Loucy (cell line): ENCODE measurements around the gene FLT1.

ENCODE experiments used
- H2AFZ ChIP-seq: fragments of 200-600 bp; sonication (generic); 2 replicates; pipeline ENCODE4 v1.6.0; 2016; ENCODE audit warnings: antibody characterized with exemption, mild to moderate bottlenecking, low read length, moderate library complexity
- H3F3A ChIP-seq: fragments of 200-600 bp; 2 replicates; pipeline ENCODE4 v1.6.0; 2016; ENCODE audit warnings: antibody characterized with exemption, low read depth, mild to moderate bottlenecking
- H3K27me3 ChIP-seq: fragments of 200-600 bp; sonication (generic); 2 replicates; pipeline ENCODE4 v1.6.1; 2014; ENCODE audit warnings: low read length, mild to moderate bottlenecking; ENCODE audit not compliant: insufficient read depth, poor library complexity, severe bottlenecking
- H3K36me3 ChIP-seq: fragments of 200-600 bp; sonication (generic); 2 replicates; pipeline ENCODE4 v1.6.1; 2016; ENCODE audit warnings: low read length; ENCODE audit not compliant: insufficient read depth
- H3K4me1 ChIP-seq: fragments of 200-600 bp; sonication (generic); 2 replicates; pipeline ENCODE4 v1.5.1; 2014; ENCODE audit warnings: low read length, mild to moderate bottlenecking; ENCODE audit not compliant: insufficient read depth, poor library complexity, severe bottlenecking
- H3K4me2 ChIP-seq: fragments of 200-600 bp; sonication (generic); 2 replicates; pipeline ENCODE4 v1.6.0; 2014; ENCODE audit warnings: antibody characterized with exemption, low read length, low read depth, mild to moderate bottlenecking; ENCODE audit not compliant: poor library complexity, severe bottlenecking
- H3K4me3 ChIP-seq: fragments of 200-600 bp; sonication (generic); 2 replicates; pipeline ENCODE4 v1.5.1; 2014; ENCODE audit warnings: low read length, mild to moderate bottlenecking, mixed read lengths; ENCODE audit not compliant: poor library complexity, severe bottlenecking
- H3K79me2 ChIP-seq: fragments of 200-600 bp; sonication (generic); 2 replicates; pipeline ENCODE4 v1.6.1; 2014; ENCODE audit warnings: low read length; ENCODE audit not compliant: insufficient read depth
- H3K9ac ChIP-seq: fragments of 200-600 bp; sonication (generic); 2 replicates; pipeline ENCODE4 v1.6.0; 2014; ENCODE audit warnings: mild to moderate bottlenecking, low read depth, low read length, moderate library complexity; ENCODE audit not compliant: poor library complexity, severe bottlenecking
- H3K9me2 ChIP-seq: fragments of 200-600 bp; sonication (generic); replicated peaks from 2 replicates; pipeline ENCODE4 v1.6.1; 2016; ENCODE audit warnings: low read depth, low read length, mixed read lengths
- H3K9me3 ChIP-seq: fragments of 200-600 bp; sonication (generic); 2 replicates; pipeline ENCODE4 v1.6.1; 2014; ENCODE audit warnings: mild to moderate bottlenecking, antibody characterized with exemption, low read length, low read depth; ENCODE audit not compliant: insufficient read depth
- H4K20me1 ChIP-seq: fragments of 200-600 bp; sonication (generic); 2 replicates; pipeline ENCODE4 v1.6.0; 2014; ENCODE audit warnings: antibody characterized with exemption, low read length, mild to moderate bottlenecking; ENCODE audit not compliant: insufficient read depth, poor library complexity, severe bottlenecking
- CTCF ChIP-seq: fragments of 200-600 bp; sonication (generic); conservative IDR thresholded peaks from 2 replicates; pipeline ENCODE4 v1.5.1; 2014; ENCODE audit warnings: mild to moderate bottlenecking, antibody characterized with exemption, low read length
- EZH2phosphoT487 ChIP-seq: fragments of 200-600 bp; IDR thresholded peaks from 2 replicates; pipeline ENCODE4 v1.6.1; 2018; ENCODE audit warnings: antibody characterized with exemption, mild to moderate bottlenecking, moderate library complexity, borderline replicate concordance

The FLT1 gene

GRCh38 chr13:28471421-28471820, 23.5 kb downstream of the FLT1 start:
- H3K4me2 ChIP-seq = no peak overlapping the region

DNA sequence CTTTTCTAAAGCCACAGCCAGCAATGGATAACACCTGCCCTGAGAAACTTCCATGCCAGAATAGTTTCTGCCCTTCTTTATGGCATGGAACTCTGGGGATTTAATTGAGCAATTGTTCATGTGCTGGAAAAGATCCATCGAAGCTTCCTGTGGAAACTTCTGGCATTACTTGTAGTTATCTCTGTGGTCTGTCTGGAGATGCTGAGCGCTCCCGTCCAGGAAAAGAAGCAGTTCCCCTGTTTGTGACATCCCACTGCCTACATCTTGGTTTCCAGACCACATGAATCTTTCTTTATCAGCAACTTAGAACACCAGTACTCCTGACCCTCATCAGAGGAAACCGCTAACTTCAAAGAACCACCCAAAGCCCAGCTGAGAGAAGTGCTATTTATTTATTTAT, 24.6 kb downstream of the FLT1 start:
- H3K79me2 ChIP-seq = peaks cover 67% of the 10 kb centered on the region
- no peak overlapping the region for H3K9ac ChIP-seq
- H3K9me2 ChIP-seq = no peaks in the 10 kb centered on the region
- no peak for TF ChIP-seq CTCF
- no peak for TF ChIP-seq EZH2phosphoT487
- H3K27me3 ChIP-seq = no peaks in the 10 kb centered on the region
- H3K36me3 ChIP-seq = peaks cover 42% of the 10 kb centered on the region
- no peak overlapping the region for H3K4me2 ChIP-seq
- no peak overlapping the region for H3K4me3 ChIP-seq
- H3K4me1 ChIP-seq = peaks cover 44% of the 10 kb centered on the region
- no peak overlapping the region for H2AFZ ChIP-seq
- peaks cover 37% of the 10 kb centered on the region for H4K20me1 ChIP-seq
- H3K9me3 ChIP-seq = no peaks in the 10 kb centered on the region
- no peaks in the 10 kb centered on the region; the same call in 1 of the 2 replicates for H3F3A ChIP-seq

More at GRCh38 chr13:28471421-28471820, 23.5 kb downstream of the FLT1 start:
- Histone ChIP-seq H3K9me2 (no peaks in the 10 kb centered on the region), H3K9ac (no peak overlapping the region), H3K4me1 (peaks cover 52% of the 10 kb centered on the region), H3K27me3 (no peaks in the 10 kb centered on the region), H2AFZ (no peak overlapping the region), H3K4me3 (no peak overlapping the region), H4K20me1 (peaks cover 48% of the 10 kb centered on the region), H3K79me2 (peaks cover 78% of the 10 kb centered on the region), H3F3A (no peaks in the 10 kb centered on the region; the same call in 1 of the 2 replicates), H3K36me3 (peaks cover 30% of the 10 kb centered on the region; the same call in 1 of the 2 replicates), H3K9me3 (no peaks in the 10 kb centered on the region)
- TF ChIP-seq CTCF = no peak
- TF ChIP-seq EZH2phosphoT487 = no peak

GRCh38 chr13:28469316-28469715, 25.6 kb downstream of the FLT1 start:
- Histone ChIP-seq H3K79me2 (peaks cover 58% of the 10 kb centered on the region), H3K27me3 (no peaks in the 10 kb centered on the region), H2AFZ (no peak overlapping the region), H3K9ac (no peak overlapping the region), H3K36me3 (peaks cover 52% of the 10 kb centered on the region), H3K9me3 (no peaks in the 10 kb centered on the region), H3K4me3 (no peak overlapping the region), H3F3A (no peaks in the 10 kb centered on the region), H3K4me1 (peaks cover 41% of the 10 kb centered on the region), H3K9me2 (no peaks in the 10 kb centered on the region), H3K4me2 (no peak overlapping the region), H4K20me1 (peaks cover 27% of the 10 kb centered on the region)
- TF ChIP-seq CTCF (no peak), EZH2phosphoT487 (no peak)
